Measurements from ENCODE around the gene TMEM101.

The TMEM101 gene

DNA sequence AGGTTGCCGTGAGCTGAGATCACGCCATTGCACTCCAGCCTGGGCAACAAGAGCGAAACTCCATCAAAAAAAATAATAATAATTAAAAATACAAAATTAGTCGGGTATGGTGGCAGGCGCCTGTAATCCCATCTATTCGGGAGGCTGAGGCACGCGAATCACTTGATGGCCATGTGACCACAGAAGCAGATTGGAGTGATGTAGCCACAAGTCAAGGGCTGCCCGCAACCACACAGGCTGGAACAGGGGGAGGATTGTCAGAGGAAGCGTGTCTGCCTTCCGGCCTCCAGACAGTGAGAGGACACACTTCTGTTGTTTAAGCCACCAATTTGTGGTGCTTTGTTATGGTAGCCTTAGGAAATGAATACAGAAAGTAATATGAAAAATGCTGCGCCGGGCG, 22.1 kb downstream of the TMEM101 start:
- no peak overlapping the region for H3K4me3 ChIP-seq (ENCODE audit: control insufficient read depth, low read depth, low read length)
- TF ChIP-seq, protein P1, sequence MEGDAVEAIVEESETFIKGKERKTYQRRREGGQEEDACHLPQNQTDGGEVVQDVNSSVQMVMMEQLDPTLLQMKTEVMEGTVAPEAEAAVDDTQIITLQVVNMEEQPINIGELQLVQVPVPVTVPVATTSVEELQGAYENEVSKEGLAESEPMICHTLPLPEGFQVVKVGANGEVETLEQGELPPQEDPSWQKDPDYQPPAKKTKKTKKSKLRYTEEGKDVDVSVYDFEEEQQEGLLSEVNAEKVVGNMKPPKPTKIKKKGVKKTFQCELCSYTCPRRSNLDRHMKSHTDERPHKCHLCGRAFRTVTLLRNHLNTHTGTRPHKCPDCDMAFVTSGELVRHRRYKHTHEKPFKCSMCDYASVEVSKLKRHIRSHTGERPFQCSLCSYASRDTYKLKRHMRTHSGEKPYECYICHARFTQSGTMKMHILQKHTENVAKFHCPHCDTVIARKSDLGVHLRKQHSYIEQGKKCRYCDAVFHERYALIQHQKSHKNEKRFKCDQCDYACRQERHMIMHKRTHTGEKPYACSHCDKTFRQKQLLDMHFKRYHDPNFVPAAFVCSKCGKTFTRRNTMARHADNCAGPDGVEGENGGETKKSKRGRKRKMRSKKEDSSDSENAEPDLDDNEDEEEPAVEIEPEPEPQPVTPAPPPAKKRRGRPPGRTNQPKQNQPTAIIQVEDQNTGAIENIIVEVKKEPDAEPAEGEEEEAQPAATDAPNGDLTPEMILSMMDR (IDR thresholded peaks at IDR 0.05; ENCODE audit: control insufficient read depth, insufficient read depth, low read depth, low read length, missing control alignments) = no peak
- DNase-seq (ENCODE audit: low read depth) = no peak

DNA sequence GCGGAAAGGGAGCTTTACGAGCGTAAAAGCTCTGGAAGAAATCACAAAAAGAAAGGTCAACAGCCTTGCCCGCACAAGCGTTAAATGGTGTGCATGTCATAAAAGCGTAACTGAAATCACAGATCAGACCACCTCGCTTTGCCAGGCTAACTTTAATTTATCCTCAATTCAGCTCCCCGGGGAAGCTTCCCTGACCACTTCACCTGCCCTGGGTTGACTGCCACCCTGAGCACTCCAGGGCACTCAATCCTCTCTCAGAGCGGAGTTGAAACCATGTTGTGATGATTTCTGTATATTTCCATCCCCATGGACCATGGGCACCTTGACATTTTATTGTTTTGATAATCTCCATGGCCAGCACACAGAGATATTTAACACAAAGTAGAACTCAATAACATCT, 26.5 kb downstream of the TMEM101 start:
- TF ChIP-seq, protein P1 (IDR thresholded peaks at IDR 0.05; ENCODE audit: control insufficient read depth, insufficient read depth, low read depth, low read length, missing control alignments) = no peak
- no peak for DNase-seq (ENCODE audit: low read depth)
- no peak overlapping the region for H3K4me3 ChIP-seq (ENCODE audit: control insufficient read depth, low read depth, low read length)

DNA sequence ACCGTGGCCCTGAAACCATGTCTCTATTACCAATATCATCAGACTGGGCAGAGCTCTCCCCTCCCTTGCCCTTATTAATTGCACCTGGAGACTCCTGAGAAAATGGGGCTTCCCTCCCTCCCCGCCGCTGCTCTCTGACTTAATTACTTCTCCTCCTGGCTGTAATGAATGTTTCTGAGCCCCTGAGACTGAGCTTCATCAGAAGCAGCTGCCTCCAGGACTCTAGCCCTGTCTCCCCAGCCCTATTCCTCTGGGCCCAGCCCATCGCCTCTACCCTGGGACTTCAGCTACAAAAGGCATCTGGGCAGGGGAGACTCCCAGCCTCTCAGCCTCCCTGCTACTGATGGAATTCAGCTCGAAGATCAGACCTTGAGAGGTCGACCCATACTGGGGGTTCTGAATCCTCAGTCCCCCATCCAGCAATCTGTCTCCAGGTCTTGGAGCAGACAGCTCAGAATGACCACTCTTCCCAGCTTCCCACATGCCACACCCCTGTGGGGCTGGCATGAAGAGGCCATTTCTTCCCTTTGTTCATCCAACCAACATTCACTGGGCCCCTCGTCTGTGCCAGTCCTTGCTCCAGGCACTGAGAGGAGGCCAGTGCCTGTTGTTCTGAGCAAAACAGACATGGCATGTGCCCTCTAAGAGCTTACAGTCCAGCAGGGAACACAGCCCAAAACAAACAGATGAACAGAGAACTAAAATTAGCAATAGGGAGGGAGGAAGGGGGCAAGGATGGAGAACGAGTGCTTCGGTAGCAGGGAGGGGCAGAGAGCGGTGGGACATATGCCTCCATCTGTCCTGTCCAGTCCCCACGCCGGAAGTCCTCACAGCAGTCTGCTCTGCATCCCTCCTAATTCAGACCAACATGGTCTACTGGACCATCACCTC, 27.4 kb downstream of the TMEM101 start:
- TF ChIP-seq, protein P1 (IDR thresholded peaks at IDR 0.05; ENCODE audit: control insufficient read depth, insufficient read depth, low read depth, low read length, missing control alignments) = no peak
- no peak overlapping the region for H3K4me3 ChIP-seq (ENCODE audit: control insufficient read depth, low read depth, low read length)
- DNase-seq (ENCODE audit: low read depth) = no peak

DNA sequence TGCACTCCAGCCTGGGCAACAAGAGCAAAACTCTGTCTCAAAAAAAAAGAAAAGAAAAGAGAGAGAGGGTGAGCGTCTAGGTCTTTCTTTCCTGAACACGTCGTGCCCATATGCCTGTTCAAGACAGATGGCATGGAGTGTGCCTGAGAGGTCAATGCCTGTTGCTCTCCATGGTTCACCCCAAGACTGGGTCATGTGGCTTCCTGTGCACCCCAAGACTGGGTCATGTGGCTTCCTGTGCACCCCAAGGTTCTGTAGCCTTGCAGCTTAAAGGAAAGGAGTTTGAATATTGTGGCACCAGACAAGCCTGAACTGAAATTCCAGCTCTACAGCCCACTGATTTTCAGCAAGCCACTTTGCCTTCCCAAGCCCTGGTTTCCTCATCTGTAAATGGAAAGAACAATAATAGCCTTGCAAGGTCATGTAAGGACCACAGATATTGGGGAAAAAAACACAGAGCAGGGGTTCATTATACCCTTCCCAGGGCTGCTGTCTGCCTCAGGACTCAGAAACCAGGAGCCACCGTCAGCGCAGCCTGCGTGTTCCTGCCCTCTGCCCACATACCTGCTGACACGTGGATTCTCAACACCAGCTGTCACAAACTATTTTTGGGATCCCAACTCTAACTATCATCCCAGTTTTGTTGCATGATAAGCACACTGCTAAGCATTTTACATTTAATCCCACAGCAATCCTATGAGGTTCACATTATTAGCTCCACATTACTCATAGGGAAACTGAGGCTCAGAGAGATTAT, 28.4 kb downstream of the TMEM101 start:
- no peak for DNase-seq (ENCODE audit: low read depth)
- no peak overlapping the region for H3K4me3 ChIP-seq (ENCODE audit: control insufficient read depth, low read depth, low read length)
- TF ChIP-seq, protein P1 (IDR thresholded peaks at IDR 0.05; ENCODE audit: control insufficient read depth, insufficient read depth, low read depth, low read length, missing control alignments) = no peak

DNA sequence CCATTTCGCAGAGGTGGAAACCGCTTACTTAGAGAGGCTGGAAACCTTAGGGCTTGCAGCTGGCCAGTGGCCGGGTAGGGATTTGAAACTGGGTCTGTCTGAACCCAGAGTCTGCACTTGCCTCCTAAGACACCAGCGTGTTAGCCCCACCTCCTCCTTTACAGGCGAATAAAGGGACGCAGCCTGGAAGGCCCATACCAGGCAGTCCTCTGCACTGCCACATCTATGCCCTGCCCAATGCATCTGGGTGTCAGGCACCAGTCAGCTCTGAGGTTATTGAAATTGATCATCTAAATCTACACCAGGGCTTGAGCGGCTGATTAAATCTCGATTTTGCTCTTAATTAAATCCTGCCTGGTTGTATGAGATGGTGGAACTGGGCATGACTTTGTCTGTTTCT, 30.2 kb downstream of the TMEM101 start:
- no peak overlapping the region for H3K4me3 ChIP-seq (ENCODE audit: control insufficient read depth, low read depth, low read length)
- TF ChIP-seq, protein P1 (IDR thresholded peaks at IDR 0.05; ENCODE audit: control insufficient read depth, insufficient read depth, low read depth, low read length, missing control alignments) = no peak
- no peak for DNase-seq (ENCODE audit: low read depth)

DNA sequence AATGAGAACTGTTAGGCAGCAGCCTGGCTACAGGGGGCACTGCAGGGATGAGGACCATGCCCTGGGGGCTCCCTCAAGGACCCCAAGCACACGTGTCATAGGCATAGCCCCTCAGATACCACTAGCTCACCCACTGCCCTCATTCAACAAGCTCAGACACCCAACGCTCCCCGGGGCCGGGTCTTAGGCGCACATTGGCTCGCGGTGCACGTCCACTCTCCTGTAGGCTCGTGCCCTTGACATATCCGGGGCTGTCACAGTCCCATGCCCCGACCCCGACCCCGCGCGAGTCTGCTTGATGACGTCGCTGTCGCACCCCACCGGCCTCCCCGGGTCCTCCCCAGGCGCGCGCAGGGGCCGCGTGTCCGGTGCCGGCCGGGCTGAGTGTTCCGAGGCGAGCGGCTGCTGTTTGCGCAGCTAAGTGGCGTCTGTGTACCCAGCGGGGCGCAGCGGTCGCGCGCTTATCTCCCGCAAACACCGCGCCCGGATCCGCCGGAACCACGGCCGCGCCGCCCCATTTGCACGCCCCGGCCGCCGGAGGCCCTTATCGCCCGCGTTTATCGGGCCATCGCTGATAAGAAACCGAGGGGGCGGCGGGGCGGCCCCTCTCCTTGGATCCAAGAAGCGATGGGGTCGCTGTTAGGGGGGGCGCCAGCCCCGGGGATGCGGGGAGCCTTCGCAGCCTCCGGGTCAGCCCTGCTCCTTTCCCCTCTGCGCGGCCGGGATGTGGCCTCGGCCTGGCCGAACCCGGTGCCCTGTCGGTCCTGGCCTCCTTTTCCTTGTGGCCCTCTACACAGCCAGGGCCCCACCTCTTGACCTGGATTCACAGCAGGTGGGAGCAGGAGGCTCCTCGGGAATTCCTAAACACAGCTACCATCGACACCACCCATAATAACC, 31.0 kb downstream of the TMEM101 start:
- H3K4me3 ChIP-seq (ENCODE audit: control insufficient read depth, low read depth, low read length) = peak overlapping the region; percentile 39
- DNase-seq (ENCODE audit: low read depth) = no peak
- TF ChIP-seq, protein P1 (IDR thresholded peaks at IDR 0.05; ENCODE audit: control insufficient read depth, insufficient read depth, low read depth, low read length, missing control alignments) = peak; percentile 32

Data from AG09309 (cell line).